Stomach (tissue), 4 donors: ENCODE results near the gene PHETA1.

Source experiments
- POLR2AphosphoS5 ChIP-seq, 3 donors: sonication (generic); formaldehyde crosslinking; IDR thresholded peaks; one replicate each; pipeline ENCODE4 v1.6.1; 2016; ENCODE audit warnings: antibody characterized with exemption in 3 of 3
- TF ChIP-seq, protein P1 (sequence below), 7 experiments: fragments of 450-650 bp in 4 of 7; fragments of 200-600 bp in 3 of 7; sonication (generic) in 3 of 7; IDR thresholded peaks; one replicate each; pipeline ENCODE4 v1.5.1; 2016 to 2019; ENCODE audit warnings: antibody characterized with exemption in 7 of 7, control low read depth in 2 of 7, mild to moderate bottlenecking in 1 of 7

- TF ChIP-seq, protein P1, sequence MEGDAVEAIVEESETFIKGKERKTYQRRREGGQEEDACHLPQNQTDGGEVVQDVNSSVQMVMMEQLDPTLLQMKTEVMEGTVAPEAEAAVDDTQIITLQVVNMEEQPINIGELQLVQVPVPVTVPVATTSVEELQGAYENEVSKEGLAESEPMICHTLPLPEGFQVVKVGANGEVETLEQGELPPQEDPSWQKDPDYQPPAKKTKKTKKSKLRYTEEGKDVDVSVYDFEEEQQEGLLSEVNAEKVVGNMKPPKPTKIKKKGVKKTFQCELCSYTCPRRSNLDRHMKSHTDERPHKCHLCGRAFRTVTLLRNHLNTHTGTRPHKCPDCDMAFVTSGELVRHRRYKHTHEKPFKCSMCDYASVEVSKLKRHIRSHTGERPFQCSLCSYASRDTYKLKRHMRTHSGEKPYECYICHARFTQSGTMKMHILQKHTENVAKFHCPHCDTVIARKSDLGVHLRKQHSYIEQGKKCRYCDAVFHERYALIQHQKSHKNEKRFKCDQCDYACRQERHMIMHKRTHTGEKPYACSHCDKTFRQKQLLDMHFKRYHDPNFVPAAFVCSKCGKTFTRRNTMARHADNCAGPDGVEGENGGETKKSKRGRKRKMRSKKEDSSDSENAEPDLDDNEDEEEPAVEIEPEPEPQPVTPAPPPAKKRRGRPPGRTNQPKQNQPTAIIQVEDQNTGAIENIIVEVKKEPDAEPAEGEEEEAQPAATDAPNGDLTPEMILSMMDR (IDR thresholded peaks at IDR 0.05): no peak
- no peak for TF ChIP-seq POLR2AphosphoS5 (IDR thresholded peaks at IDR 0.05)
Measured at GRCh38 chr12:111349748-111350520, 19.0 kb downstream of the PHETA1 start.
